Mesenchymal stem cell (in vitro differentiated cells and primary cell): ENCODE data around the gene CROCC2.

ENCODE experiments used
- DNase-seq: peaks from one replicate; pipeline ENCODE4 v3.0.0-alpha.2; 2013
- H2AFZ ChIP-seq: one replicate; pipeline ENCODE4 v1.6.1; 2013; ENCODE audit warnings: low read depth, mild to moderate bottlenecking, control low read depth, inconsistent platforms, low read length, moderate library complexity
- H2AK5ac ChIP-seq: 2 replicates; pipeline ENCODE4 v1.6.1; 2013; ENCODE audit warnings: low read length, moderate library complexity, mild to moderate bottlenecking, inconsistent platforms; ENCODE audit not compliant: severe bottlenecking
- H2BK120ac ChIP-seq: one replicate; pipeline ENCODE4 v1.6.1; 2013; ENCODE audit warnings: low read depth, mild to moderate bottlenecking, inconsistent platforms, low read length, moderate library complexity
- H2BK12ac ChIP-seq, 2 experiments: one replicate each; pipeline ENCODE4 v1.6.1; 2013; ENCODE audit warnings: inconsistent platforms in 2 of 2, low read length in 2 of 2, mild to moderate bottlenecking in 2 of 2, moderate library complexity in 2 of 2, control low read depth in 1 of 2
- H2BK15ac ChIP-seq: one replicate; pipeline ENCODE4 v1.6.1; 2013; ENCODE audit warnings: mild to moderate bottlenecking, low read depth, inconsistent platforms; ENCODE audit not compliant: poor library complexity, severe bottlenecking
- H2BK5ac ChIP-seq: 2 replicates; pipeline ENCODE4 v1.6.1; 2013; ENCODE audit warnings: low read depth, mild to moderate bottlenecking, low read length, control low read depth, inconsistent platforms; ENCODE audit not compliant: poor library complexity, severe bottlenecking
- H3K14ac ChIP-seq, 2 experiments: one replicate each; pipeline ENCODE4 v1.6.1; 2013; ENCODE audit warnings: inconsistent platforms in 2 of 2, low read length in 2 of 2, control low read depth in 1 of 2, mild to moderate bottlenecking in 1 of 2, moderate library complexity in 1 of 2
- H3K18ac ChIP-seq, 2 experiments: one replicate each; pipeline ENCODE4 v1.6.1; 2013; ENCODE audit warnings: inconsistent platforms in 2 of 2, low read length in 2 of 2, control low read depth in 1 of 2, low read depth in 1 of 2, mild to moderate bottlenecking in 1 of 2
- H3K23ac ChIP-seq, 2 experiments: one replicate each; pipeline ENCODE4 v1.6.1; 2013; ENCODE audit warnings: inconsistent platforms in 2 of 2, low read length in 2 of 2, mild to moderate bottlenecking in 2 of 2, moderate library complexity in 2 of 2, control low read depth in 1 of 2
- H3K27ac ChIP-seq: 2 replicates; pipeline ENCODE4 v1.5.1; 2013; ENCODE audit warnings: mild to moderate bottlenecking, moderate library complexity, low read length, control low read depth, inconsistent platforms; ENCODE audit not compliant: poor library complexity, severe bottlenecking
- H3K27me3 ChIP-seq, 2 experiments: 2 replicates each; pipeline versions ENCODE4 v1.6.1 to v1.7.0; 2013; ENCODE audit warnings: low read length in 2 of 2, mild to moderate bottlenecking in 2 of 2, moderate library complexity in 2 of 2, control low read depth in 1 of 2, inconsistent platforms in 1 of 2; ENCODE audit not compliant: control insufficient read depth in 1 of 2, insufficient read depth in 1 of 2
- H3K36me3 ChIP-seq, 2 experiments: 2 replicates each; pipeline versions ENCODE4 v1.6.1 to v1.7.0; 2013; ENCODE audit warnings: low read length in 2 of 2, control low read depth in 1 of 2, inconsistent platforms in 1 of 2, low read depth in 1 of 2, mild to moderate bottlenecking in 1 of 2; ENCODE audit not compliant: insufficient read depth in 2 of 2, control insufficient read depth in 1 of 2
- H3K4ac ChIP-seq, 2 experiments: one replicate each; pipeline ENCODE4 v1.6.1; 2013; ENCODE audit warnings: inconsistent platforms in 2 of 2, low read length in 2 of 2, mild to moderate bottlenecking in 2 of 2, moderate library complexity in 2 of 2, control low read depth in 1 of 2, low read depth in 1 of 2
- H3K4me1 ChIP-seq: 2 replicates; pipeline ENCODE4 v1.6.1; 2013; ENCODE audit warnings: low read depth, low read length, control low read depth; ENCODE audit not compliant: control insufficient read depth, insufficient read depth
- H3K4me2 ChIP-seq: 2 replicates; pipeline ENCODE4 v1.6.1; 2013; ENCODE audit warnings: low read length, mild to moderate bottlenecking, inconsistent platforms; ENCODE audit not compliant: poor library complexity, severe bottlenecking
- H3K4me3 ChIP-seq, 2 experiments: 2 replicates each; pipeline versions ENCODE4 v1.5.1 to v1.7.0; 2013; ENCODE audit warnings: low read length in 2 of 2, mild to moderate bottlenecking in 2 of 2, control low read depth in 1 of 2, low read depth in 1 of 2; ENCODE audit not compliant: insufficient read depth in 1 of 2
- H3K79me1 ChIP-seq: replicated peaks from 2 replicates; pipeline ENCODE4 v1.6.1; 2013; ENCODE audit warnings: mild to moderate bottlenecking, control low read depth, low read length, inconsistent platforms; ENCODE audit not compliant: poor library complexity, severe bottlenecking
- H3K9ac ChIP-seq: 2 replicates; pipeline ENCODE4 v1.7.0; 2013; ENCODE audit warnings: mild to moderate bottlenecking, low read length, moderate library complexity
- H3K9me3 ChIP-seq: 2 replicates; pipeline ENCODE4 v1.7.0; 2013; ENCODE audit warnings: mild to moderate bottlenecking, low read length; ENCODE audit not compliant: control insufficient read depth
- H4K8ac ChIP-seq: one replicate; pipeline ENCODE4 v1.6.1; 2013; ENCODE audit warnings: inconsistent platforms, mild to moderate bottlenecking, low read length, moderate library complexity
- H4K91ac ChIP-seq: one replicate; pipeline ENCODE4 v1.6.1; 2013; ENCODE audit warnings: mild to moderate bottlenecking, low read length, inconsistent platforms
- WGBS: methylation state at CpG from one replicate; pipeline ENCODE4 v1.1.7; 2013; ENCODE audit warnings: mixed read lengths; 5-methylcytosine and 5-hydroxymethylcytosine counted together

CROCC2 gene

GRCh38 chr2:241036964-241037421 is 130.9 kb downstream of the CROCC2 start:
- Histone ChIP-seq H3K4me1 (peaks cover 9% of the 10 kb centered on the region), H2BK12ac (no peak overlapping the region), H3K4me3 (no peak overlapping the region), H4K8ac (no peak overlapping the region), H3K79me1 (no peaks in the 10 kb centered on the region), H2BK15ac (no peak overlapping the region), H3K4ac (no peak overlapping the region), H3K27me3 (peaks cover 0 to 53% of the 10 kb centered on the region in 2 experiments), H2BK5ac (no peak overlapping the region), H3K9ac (no peak overlapping the region), H3K18ac (no peak overlapping the region), H3K9me3 (no peaks in the 10 kb centered on the region), H3K4me2 (no peak overlapping the region), H2BK120ac (no peak overlapping the region), H2AFZ (no peak overlapping the region), H3K27ac (no peak overlapping the region), H2AK5ac (no peak overlapping the region), H4K91ac (no peak overlapping the region), H3K14ac (no peak overlapping the region), H3K36me3 (peaks cover 3 to 92% of the 10 kb centered on the region in 2 experiments), H3K23ac (no peak overlapping the region)
- DNase-seq: no peak
- WGBS: 74% methylated on average over 18 of the region's 18 CpGs

DNA sequence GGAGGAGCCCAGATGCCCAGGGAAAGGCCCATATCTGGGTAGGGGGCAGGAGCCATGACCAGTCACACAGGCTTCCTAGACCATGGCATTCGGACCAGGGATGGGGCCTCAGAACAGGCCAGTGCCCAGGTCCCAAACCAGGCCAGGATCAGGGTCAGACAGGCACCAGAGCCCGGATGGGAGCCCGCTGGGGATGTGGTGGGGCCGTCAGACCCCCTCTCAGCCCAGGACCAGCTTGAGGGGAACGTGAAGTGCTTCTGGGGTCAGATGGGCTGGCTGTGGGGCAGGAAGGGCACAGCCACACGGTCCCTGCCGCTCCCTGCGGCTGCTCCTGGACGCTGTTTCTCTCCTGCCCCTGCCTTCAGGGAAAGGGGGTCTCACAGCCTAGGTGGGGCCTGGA is 131.4 kb downstream of the CROCC2 start:
- Histone ChIP-seq H3K9me3 (no peaks in the 10 kb centered on the region), H3K23ac (no peak overlapping the region), H3K4ac (no peak overlapping the region), H4K91ac (no peak overlapping the region), H3K4me1 (peaks cover 9% of the 10 kb centered on the region), H3K9ac (no peak overlapping the region), H3K36me3 (peaks cover 3 to 93% of the 10 kb centered on the region in 2 experiments), H4K8ac (no peak overlapping the region), H2BK12ac (peak overlapping the region in 1 of 2 experiments; percentile 12), H2BK15ac (no peak overlapping the region), H3K4me3 (no peak overlapping the region), H3K27ac (no peak overlapping the region), H3K18ac (no peak overlapping the region), H2BK5ac (no peak overlapping the region), H3K14ac (no peak overlapping the region), H3K4me2 (no peak overlapping the region), H2AFZ (no peak overlapping the region), H2AK5ac (no peak overlapping the region), H3K79me1 (no peaks in the 10 kb centered on the region), H3K27me3 (peaks cover 0 to 53% of the 10 kb centered on the region in 2 experiments), H2BK120ac (no peak overlapping the region)
- 85% methylated on average over 9 of the region's 9 CpGs for WGBS
- no peak for DNase-seq

- Histone ChIP-seq H3K9ac (no peak overlapping the region), H3K4ac (no peak overlapping the region), H2BK120ac (no peak overlapping the region), H2BK5ac (no peak overlapping the region), H3K27me3 (peaks cover 0 to 53% of the 10 kb centered on the region in 2 experiments), H2AK5ac (no peak overlapping the region), H3K14ac (no peak overlapping the region), H3K4me2 (no peak overlapping the region), H3K36me3 (peaks cover 3 to 93% of the 10 kb centered on the region in 2 experiments), H3K79me1 (no peaks in the 10 kb centered on the region), H2AFZ (no peak overlapping the region), H4K91ac (no peak overlapping the region), H3K23ac (no peak overlapping the region), H3K9me3 (no peaks in the 10 kb centered on the region), H3K18ac (no peak overlapping the region), H3K4me1 (peaks cover 9% of the 10 kb centered on the region), H2BK12ac (no peak overlapping the region), H3K27ac (no peak overlapping the region), H2BK15ac (no peak overlapping the region), H3K4me3 (no peak overlapping the region), H4K8ac (no peak overlapping the region)
- 86% methylated on average over 20 of the region's 20 CpGs for WGBS
- DNase-seq: no peak
These were observed 132.4 kb downstream of the CROCC2 start for GRCh38 chr2:241038374-241039180.

DNA sequence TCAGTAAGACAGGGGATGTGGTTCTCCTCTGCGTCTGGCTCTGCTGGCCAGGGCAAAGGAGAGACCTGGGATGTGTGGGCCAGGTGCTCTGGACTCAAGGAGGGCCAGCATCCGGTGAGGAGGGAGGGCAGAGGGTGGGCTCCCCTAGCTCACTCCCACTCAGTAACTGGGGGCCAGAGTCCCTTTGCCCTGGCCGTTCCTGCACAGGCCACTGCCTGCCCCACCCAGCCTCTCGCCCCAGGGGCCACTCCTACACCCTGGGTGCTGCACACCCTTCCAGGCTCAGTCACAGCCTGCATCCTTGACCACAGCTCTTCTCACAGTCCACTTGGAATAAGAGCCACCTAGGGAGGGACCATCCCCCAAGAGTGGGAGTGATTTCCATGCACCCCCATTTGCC is 133.3 kb downstream of the CROCC2 start:
- no peak overlapping the region for H3K4ac ChIP-seq
- no peak overlapping the region for H3K27ac ChIP-seq
- H3K4me2 ChIP-seq: no peak overlapping the region
- H2BK120ac ChIP-seq: no peak overlapping the region
- peaks cover 3 to 93% of the 10 kb centered on the region in 2 experiments for H3K36me3 ChIP-seq
- H3K18ac ChIP-seq: no peak overlapping the region
- H2AK5ac ChIP-seq: no peak overlapping the region
- H3K79me1 ChIP-seq: no peaks in the 10 kb centered on the region
- no peak overlapping the region for H4K91ac ChIP-seq
- no peak overlapping the region for H3K9ac ChIP-seq
- no peaks in the 10 kb centered on the region for H3K9me3 ChIP-seq
- H2AFZ ChIP-seq: no peak overlapping the region
- H3K4me1 ChIP-seq: peaks cover 9% of the 10 kb centered on the region
- no peak overlapping the region for H2BK15ac ChIP-seq
- no peak overlapping the region for H4K8ac ChIP-seq
- WGBS: 84% methylated on average over 4 of the region's 4 CpGs
- H3K14ac ChIP-seq: no peak overlapping the region
- no peak overlapping the region for H3K4me3 ChIP-seq
- no peak overlapping the region for H2BK5ac ChIP-seq
- peaks cover 0 to 51% of the 10 kb centered on the region in 2 experiments for H3K27me3 ChIP-seq
- no peak for DNase-seq
- no peak overlapping the region for H3K23ac ChIP-seq
- H2BK12ac ChIP-seq: no peak overlapping the region
